Sigmoid colon (tissue), 7 donors: Measurements from ENCODE around the gene POLR3K. TPM values are rescaled to one million over a fixed set of nuclear protein-coding genes. Genes with fewer than 3 reads are reported as not detected.

Experiments
- DNase-seq: peaks from one replicate; pipeline ENCODE4 v3.0.0-alpha.2; 2019
- H3K27ac ChIP-seq, 4 donors: fragments of 200-600 bp; sonication (generic); one replicate each; pipeline ENCODE4 v1.5.1; 2016 to 2019; ENCODE audit warnings: mild to moderate bottlenecking in 1 of 4
- H3K27me3 ChIP-seq, 3 donors: fragments of 200-600 bp; sonication (generic); one replicate each; pipeline ENCODE4 v1.5.1; 2019; ENCODE audit warnings: mild to moderate bottlenecking in 1 of 3
- H3K36me3 ChIP-seq, 4 donors: fragments of 200-600 bp; sonication (generic); one replicate each; pipeline ENCODE4 v1.5.1; 2016 to 2019
- H3K4me1 ChIP-seq, 4 donors: fragments of 200-600 bp; sonication (generic); one replicate each; pipeline ENCODE4 v1.5.1; 2017 to 2019
- H3K4me3 ChIP-seq, 4 donors: fragments of 200-600 bp; sonication (generic); one replicate each; pipeline ENCODE4 v1.5.1; 2017 to 2019; ENCODE audit warnings: mild to moderate bottlenecking in 2 of 4, moderate library complexity in 1 of 4
- H3K9me3 ChIP-seq, 4 donors: fragments of 200-600 bp in 3 of 4; sonication (generic) in 3 of 4; one replicate each; pipeline versions ENCODE4 v1.5.1 to v1.6.1; 2013 to 2019
- EP300 ChIP-seq, 4 donors: sonication (generic); formaldehyde crosslinking; IDR thresholded peaks; one replicate each; pipeline ENCODE4 v1.6.1; 2017; ENCODE audit warnings: antibody characterized with exemption in 4 of 4
- POLR2A ChIP-seq, 2 donors: fragments of 450-650 bp; IDR thresholded peaks; one replicate each; pipeline ENCODE4 v1.6.1; 2016; ENCODE audit warnings: antibody characterized with exemption in 2 of 2, mild to moderate bottlenecking in 2 of 2, moderate library complexity in 2 of 2
- POLR2AphosphoS5 ChIP-seq, 4 donors: sonication (generic); formaldehyde crosslinking; IDR thresholded peaks; one replicate each; pipeline ENCODE4 v1.6.1; 2017; ENCODE audit warnings: antibody characterized with exemption in 4 of 4
- WGBS, 2 donors: extraction: QIAGEN DNeasy Blood & Tissue Kit; methylation state at CpG; one replicate each; pipeline ENCODE4 v1.1.7; 2013; 5-methylcytosine and 5-hydroxymethylcytosine counted together
- intact Hi-C: fragments of 100-400 bp; cut with DNase I; formaldehyde crosslinking; loops from one replicate; pipeline ENCODE4 v1.15.1; 2023
- polyA plus RNA-seq, 3 donors: library from polyadenylated mRNA; stranded (reverse); fragments of 200-250 nt; gene quantifications; one replicate each; pipeline ENCODE4 v1.2.3, GENCODE V29; 2013
- total RNA-seq, 4 donors: library from RNA; depleted of rRNA; stranded (reverse); fragments of >200 nt; gene quantifications; one replicate each; pipeline ENCODE4 v1.1.0, GENCODE V29; 2016
- TF ChIP-seq, protein P1 (sequence below), 4 experiments: fragments of 450-650 bp in 3 of 4; fragments of 200-600 bp in 1 of 4; IDR thresholded peaks; one replicate each; pipeline ENCODE4 v1.5.1; 2016 to 2019; ENCODE audit warnings: antibody characterized with exemption in 4 of 4, mild to moderate bottlenecking in 3 of 4, moderate library complexity in 2 of 4
- donor health status: healthy with polysubstance abuse.
- donor health status: Bipolar disorder and iron deficiency.
- donor health status: healthy.

Gene POLR3K
- total and polyA plus RNA-seq, 7 donors, result 1.7 to 22.1 (median 6.4) TPM

DNA sequence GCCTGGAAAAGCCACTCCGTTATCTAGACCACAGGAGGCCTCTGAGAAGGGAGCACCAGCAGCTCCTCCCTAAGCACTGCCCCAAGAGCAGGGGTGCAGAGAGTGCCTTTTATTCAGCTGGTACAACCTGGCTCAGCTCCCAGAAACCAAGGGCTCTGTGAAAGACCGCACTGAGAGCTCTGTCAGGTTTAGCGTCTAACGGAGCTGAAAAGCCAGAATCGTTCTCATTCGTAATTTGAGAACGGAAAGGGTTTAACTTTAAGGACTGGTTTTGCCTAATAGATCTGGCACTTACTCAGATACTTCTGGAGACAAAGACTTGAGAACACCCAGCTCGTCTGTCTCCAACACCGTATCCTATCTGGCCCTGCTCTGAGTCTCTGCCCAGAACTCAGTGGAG is 38.1 kb upstream of the POLR3K start:
- WGBS, 2 donors, result 78 to 89% methylated on average over 9 of the region's 9 CpGs

DNA sequence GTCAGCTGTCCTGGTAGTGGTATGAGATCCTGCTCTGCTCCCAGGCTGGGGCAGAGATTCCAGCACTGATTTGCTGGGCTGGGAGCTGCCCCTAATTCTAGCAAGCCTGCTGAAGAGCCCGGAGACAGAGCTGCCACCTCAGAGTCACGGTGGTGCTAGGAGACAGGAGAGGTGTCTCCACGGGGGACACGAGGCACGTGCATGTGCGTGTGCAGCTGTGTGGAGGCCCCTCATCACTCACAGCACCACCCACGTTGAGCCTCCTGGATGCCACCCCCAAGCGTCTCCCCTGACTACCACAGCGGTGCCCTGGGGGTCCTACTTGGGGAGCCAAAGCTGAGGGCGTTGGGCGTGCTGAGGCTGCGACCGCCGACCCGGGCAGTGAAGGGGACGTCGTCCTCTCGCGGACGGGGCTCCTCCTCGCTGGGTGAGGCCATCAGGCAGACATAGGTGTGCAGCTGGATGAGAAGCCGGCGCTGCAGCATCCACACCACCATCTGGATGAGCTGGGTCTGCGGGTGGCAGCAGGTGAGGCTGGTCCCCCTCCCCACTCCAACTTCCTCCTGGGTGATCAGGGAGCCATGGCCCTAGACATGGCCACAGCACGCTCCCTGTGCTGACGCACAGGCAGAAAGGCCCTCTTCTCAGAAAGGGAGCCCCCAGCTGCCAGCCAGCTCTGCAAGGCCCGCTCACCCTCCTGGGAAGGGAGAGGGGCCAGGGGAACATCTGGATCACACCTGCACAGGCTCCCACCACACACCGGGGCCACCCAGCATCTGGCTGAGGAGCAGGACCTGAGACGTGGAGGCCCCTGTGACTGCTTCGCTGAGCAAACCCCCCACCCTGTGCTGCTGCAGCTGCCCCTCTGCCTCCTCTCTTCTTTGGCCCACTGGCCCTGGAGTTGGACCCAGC is 36.2 kb upstream of the POLR3K start:
- no peaks in the 10 kb centered on the region for H3K9me3 ChIP-seq

More for the DNA sequence above, 38.1 kb upstream of the POLR3K start:
- Histone ChIP-seq H3K9me3 (no peaks in the 10 kb centered on the region), H3K27me3 (no peaks in the 10 kb centered on the region), H3K4me1 (peaks cover 0 to 10% (median 2%) of the 10 kb centered on the region in 4 donors), H3K36me3 (peaks cover 6 to 48% (median 16%) of the 10 kb centered on the region in 4 donors), H3K4me3 (no peak overlapping the region), H3K27ac (peak overlapping the region in 2 of 4 donors; percentile 39 to 50)
- intact Hi-C loops, result no loop called here
- TF ChIP-seq POLR2AphosphoS5 (IDR thresholded peaks at IDR 0.05), result no peak
- no peak for TF ChIP-seq EP300 (IDR thresholded peaks at IDR 0.05)
- TF ChIP-seq, protein P1, sequence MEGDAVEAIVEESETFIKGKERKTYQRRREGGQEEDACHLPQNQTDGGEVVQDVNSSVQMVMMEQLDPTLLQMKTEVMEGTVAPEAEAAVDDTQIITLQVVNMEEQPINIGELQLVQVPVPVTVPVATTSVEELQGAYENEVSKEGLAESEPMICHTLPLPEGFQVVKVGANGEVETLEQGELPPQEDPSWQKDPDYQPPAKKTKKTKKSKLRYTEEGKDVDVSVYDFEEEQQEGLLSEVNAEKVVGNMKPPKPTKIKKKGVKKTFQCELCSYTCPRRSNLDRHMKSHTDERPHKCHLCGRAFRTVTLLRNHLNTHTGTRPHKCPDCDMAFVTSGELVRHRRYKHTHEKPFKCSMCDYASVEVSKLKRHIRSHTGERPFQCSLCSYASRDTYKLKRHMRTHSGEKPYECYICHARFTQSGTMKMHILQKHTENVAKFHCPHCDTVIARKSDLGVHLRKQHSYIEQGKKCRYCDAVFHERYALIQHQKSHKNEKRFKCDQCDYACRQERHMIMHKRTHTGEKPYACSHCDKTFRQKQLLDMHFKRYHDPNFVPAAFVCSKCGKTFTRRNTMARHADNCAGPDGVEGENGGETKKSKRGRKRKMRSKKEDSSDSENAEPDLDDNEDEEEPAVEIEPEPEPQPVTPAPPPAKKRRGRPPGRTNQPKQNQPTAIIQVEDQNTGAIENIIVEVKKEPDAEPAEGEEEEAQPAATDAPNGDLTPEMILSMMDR (IDR thresholded peaks at IDR 0.05), result no peak
- no peak for TF ChIP-seq POLR2A (IDR thresholded peaks at IDR 0.05)
- DNase-seq, result no peak

DNA sequence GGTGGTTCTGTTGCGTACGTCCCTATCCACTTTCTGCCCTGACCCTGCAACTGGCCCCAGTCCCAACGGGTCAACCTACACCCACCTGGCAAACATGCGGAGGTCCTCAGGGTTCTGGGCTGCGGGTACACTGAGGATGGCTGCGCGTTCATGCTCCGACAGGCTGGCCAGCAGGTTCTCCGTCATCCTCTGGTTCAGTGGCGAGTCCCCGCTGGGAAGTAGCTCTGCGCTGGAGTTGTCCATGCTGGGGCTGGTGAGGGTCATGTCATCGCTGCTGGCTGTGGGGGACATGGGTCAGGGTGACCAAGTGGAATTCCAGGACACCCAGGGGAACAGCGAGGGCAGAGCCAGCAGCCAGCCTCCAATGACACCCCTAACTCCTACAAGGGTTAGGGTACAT is 35.2 kb upstream of the POLR3K start:
- Histone ChIP-seq H3K9me3 (no peaks in the 10 kb centered on the region), H3K4me3 (no peak overlapping the region), H3K4me1 (peaks cover 0 to 30% (median 20%) of the 10 kb centered on the region in 4 donors), H3K36me3 (peaks cover 12 to 64% (median 28%) of the 10 kb centered on the region in 4 donors), H3K27ac (no peak overlapping the region), H3K27me3 (no peaks in the 10 kb centered on the region)
- no peak for DNase-seq
- 95 to 96% methylated on average over 14 of the region's 14 CpGs for WGBS, 2 donors
- intact Hi-C loops, result no loop called here
- TF ChIP-seq, protein P1 (IDR thresholded peaks at IDR 0.05), result no peak
- no peak for TF ChIP-seq EP300 (IDR thresholded peaks at IDR 0.05)
- no peak for TF ChIP-seq POLR2A (IDR thresholded peaks at IDR 0.05)
- no peak for TF ChIP-seq POLR2AphosphoS5 (IDR thresholded peaks at IDR 0.05)

More for the DNA sequence above, 36.2 kb upstream of the POLR3K start:
- TF ChIP-seq POLR2A (IDR thresholded peaks at IDR 0.05), result no peak
- TF ChIP-seq POLR2AphosphoS5 (IDR thresholded peaks at IDR 0.05), result no peak
- no peak for TF ChIP-seq EP300 (IDR thresholded peaks at IDR 0.05)
- TF ChIP-seq, protein P1 (IDR thresholded peaks at IDR 0.05), result no peak
- intact Hi-C loops, result no loop called here
- Histone ChIP-seq H3K27ac (no peak overlapping the region), H3K4me3 (no peak overlapping the region), H3K27me3 (no peaks in the 10 kb centered on the region), H3K36me3 (peaks cover 12 to 60% (median 28%) of the 10 kb centered on the region in 4 donors), H3K4me1 (peaks cover 0 to 20% (median 10%) of the 10 kb centered on the region in 4 donors)
- DNase-seq, result no peak
- WGBS, 2 donors, result 93 to 94% methylated on average over 30 of the region's 30 CpGs

DNA sequence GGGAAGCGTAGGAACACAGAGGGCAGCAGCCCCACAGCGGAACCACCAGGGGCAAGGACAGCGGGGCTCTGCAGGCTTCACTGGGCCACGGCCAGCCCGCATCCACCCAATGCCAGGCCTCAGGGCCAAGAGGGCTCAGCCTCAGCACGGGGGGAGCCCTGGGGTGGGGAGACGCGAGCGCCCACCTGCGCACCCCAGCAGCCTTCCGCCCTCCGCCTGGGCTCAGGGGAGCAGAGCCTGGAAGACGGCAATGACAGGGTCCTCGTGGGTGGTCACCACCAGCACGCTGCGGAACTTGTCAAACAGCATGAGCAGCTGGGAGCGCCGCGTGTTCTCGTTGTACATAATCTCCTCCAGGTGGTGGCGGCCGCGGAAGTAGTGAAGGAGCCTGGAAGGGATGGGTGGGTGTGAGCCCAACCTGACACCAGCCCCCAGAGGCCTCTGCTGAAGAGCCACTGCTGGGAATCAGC is 33.1 kb upstream of the POLR3K start:
- WGBS, 2 donors, result 90% methylated on average over 23 of the region's 23 CpGs
- no peak for DNase-seq
- H3K27me3 ChIP-seq, result no peaks in the 10 kb centered on the region
- intact Hi-C loops, result no loop called here
- H3K9me3 ChIP-seq, result no peaks in the 10 kb centered on the region
- no peak overlapping the region for H3K27ac ChIP-seq
- peaks cover 12 to 57% (median 28%) of the 10 kb centered on the region in 4 donors for H3K36me3 ChIP-seq
- H3K4me3 ChIP-seq, result no peak overlapping the region
- TF ChIP-seq POLR2A (IDR thresholded peaks at IDR 0.05) (no peak), POLR2AphosphoS5 (IDR thresholded peaks at IDR 0.05) (no peak), EP300 (IDR thresholded peaks at IDR 0.05) (no peak)
- TF ChIP-seq, protein P1 (IDR thresholded peaks at IDR 0.05), result no peak
- peaks cover 0 to 23% (median 18%) of the 10 kb centered on the region in 4 donors for H3K4me1 ChIP-seq
